GM21526 (cell line): ENCODE results near the gene PTCRA.

ENCODE experiments used
- ATAC-seq: cut with Tn5 transposase; IDR thresholded peaks from one replicate; pipeline ENCODE4 v1.9.1; 2021; ENCODE audit warnings: moderate library complexity; ENCODE audit not compliant: unreplicated experiment, low FRiP score

Gene PTCRA

GRCh38 chr6:42968783-42969182 is 52.9 kb downstream of the PTCRA start:
- no peak for ATAC-seq

GRCh38 chr6:42969431-42969830 is 53.6 kb downstream of the PTCRA start:
- ATAC-seq = no peak

- no peak for ATAC-seq
Observed at GRCh38 chr6:42969934-42970333, 54.1 kb downstream of the PTCRA start.

DNA sequence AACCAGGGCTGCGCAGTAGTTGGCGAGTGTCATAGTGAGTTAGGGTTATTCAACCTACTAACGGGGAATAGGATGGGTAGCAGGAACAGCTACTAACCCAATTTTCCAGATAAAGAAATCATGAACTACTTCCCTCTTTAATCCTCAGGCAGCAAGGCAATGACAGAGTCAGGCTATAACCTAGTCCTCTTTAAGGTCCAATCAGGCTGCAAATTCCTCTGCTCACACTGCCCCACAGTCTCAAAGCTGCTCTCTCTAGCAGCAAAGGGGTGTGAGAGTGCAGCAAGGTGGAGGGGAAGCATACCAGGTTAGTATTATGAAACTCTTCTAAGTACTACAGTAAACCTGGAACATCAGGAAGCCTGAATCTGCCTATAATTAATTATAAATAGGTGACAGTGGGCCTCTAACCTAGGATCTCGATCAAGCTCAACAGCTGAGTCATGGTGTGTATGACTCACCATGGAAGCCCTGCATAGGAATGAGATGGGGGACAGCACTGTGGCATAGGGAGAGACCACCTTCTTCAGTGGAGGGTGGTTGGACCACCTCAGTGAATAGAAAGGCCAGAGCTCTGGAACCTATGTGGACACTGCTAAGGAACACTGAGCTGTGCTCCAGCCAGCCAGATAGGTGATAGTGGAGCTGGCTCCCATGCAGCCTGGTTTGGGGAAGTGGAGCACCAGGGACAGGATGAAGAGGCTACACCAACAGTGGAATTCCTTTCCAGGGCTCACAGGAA is 55.2 kb downstream of the PTCRA start:
- ATAC-seq = no peak

- ATAC-seq = no peak
Observed at GRCh38 chr6:42971746-42972327, 56.0 kb downstream of the PTCRA start.

GRCh38 chr6:42973926-42974325 is 58.1 kb downstream of the PTCRA start:
- no peak for ATAC-seq

DNA sequence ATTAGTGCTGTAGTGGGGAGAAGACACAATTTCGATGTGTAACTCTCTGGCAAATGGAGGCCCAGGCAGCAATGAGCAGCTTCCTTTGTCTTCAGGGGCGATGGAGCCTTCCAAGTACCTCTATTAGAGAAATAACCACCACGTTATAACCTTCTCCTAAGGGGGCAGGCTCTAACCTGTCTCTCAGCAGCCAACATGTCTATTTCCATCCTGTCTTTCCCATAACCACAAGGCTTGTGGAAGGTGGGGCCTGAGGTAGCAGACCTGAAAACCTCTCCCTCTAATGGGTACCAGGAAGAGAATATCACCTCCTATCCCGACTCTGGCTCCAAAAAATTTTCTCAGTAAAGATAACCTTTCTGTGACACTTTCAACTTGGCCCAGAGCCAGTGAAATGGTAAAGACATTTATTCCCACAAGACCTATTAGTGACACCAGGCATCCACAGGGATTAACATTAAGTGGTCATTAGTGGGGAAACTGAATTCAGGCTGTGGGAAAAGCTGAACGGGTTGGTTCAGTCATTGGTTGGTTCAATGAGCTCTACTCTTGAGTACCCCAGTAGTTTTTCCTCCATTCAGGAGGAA is 59.2 kb downstream of the PTCRA start:
- no peak for ATAC-seq
